ENCODE results near the gene ARHGEF4. TPM values are rescaled to one million over a fixed set of nuclear protein-coding genes. Genes with fewer than 3 reads are reported as not detected.

ARHGEF4 gene
- total RNA-seq, 1 donor from 2014 or later, result 2.6 TPM

DNA sequence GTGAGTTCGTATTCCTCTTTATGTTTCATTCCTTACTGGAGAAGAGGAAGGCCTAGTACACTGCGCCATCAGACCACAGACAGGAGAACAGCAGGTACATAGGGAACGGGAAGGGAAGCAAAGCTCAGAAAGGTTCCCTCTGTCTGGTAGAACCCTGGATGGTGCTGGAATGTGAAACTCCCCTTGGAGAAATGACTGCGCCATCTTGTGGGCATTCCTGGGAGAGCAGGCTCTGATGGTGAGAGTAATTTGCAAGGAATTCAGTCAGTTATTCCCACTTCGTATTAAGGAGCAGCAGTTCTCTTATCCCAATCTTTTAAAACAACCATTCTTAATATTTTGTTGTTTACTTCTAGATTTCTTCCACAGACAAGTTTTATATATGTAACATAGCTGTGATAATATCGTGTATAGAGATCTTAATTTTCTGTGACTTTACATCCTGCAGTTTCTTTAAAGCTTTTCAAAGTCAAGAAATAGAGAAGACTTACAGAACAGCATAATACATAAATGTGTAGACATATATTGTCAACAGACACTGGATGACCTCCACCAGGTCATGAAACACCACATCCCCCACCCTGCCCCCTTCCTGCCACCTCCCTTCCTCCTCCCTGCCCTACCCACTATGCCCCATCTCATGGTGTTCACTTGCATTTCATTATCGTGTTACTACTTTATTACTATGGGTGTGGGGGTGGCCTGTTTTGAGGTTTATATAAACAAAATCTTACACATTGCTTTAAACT lies 83.9 kb downstream of the ARHGEF4 start:
- no peak overlapping the region for H3K4me3 Mint-ChIP-seq (ENCODE audit: unreplicated experiment)
- no peak for DNase-seq (ENCODE audit: extremely low spot score, unreplicated experiment)
- H3K27ac Mint-ChIP-seq (ENCODE audit: unreplicated experiment), result no peak overlapping the region
- H3K9me3 Mint-ChIP-seq (ENCODE audit: unreplicated experiment), result no peaks in the 10 kb centered on the region
- no peaks in the 10 kb centered on the region for H3K4me1 Mint-ChIP-seq (ENCODE audit: unreplicated experiment)
- H3K27me3 Mint-ChIP-seq (ENCODE audit: unreplicated experiment), result no peaks in the 10 kb centered on the region
- no peaks in the 10 kb centered on the region for H3K36me3 Mint-ChIP-seq (ENCODE audit: unreplicated experiment)
- TF ChIP-seq, protein P1, sequence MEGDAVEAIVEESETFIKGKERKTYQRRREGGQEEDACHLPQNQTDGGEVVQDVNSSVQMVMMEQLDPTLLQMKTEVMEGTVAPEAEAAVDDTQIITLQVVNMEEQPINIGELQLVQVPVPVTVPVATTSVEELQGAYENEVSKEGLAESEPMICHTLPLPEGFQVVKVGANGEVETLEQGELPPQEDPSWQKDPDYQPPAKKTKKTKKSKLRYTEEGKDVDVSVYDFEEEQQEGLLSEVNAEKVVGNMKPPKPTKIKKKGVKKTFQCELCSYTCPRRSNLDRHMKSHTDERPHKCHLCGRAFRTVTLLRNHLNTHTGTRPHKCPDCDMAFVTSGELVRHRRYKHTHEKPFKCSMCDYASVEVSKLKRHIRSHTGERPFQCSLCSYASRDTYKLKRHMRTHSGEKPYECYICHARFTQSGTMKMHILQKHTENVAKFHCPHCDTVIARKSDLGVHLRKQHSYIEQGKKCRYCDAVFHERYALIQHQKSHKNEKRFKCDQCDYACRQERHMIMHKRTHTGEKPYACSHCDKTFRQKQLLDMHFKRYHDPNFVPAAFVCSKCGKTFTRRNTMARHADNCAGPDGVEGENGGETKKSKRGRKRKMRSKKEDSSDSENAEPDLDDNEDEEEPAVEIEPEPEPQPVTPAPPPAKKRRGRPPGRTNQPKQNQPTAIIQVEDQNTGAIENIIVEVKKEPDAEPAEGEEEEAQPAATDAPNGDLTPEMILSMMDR (IDR thresholded peaks at IDR 0.05), result peak; percentile 76

DNA sequence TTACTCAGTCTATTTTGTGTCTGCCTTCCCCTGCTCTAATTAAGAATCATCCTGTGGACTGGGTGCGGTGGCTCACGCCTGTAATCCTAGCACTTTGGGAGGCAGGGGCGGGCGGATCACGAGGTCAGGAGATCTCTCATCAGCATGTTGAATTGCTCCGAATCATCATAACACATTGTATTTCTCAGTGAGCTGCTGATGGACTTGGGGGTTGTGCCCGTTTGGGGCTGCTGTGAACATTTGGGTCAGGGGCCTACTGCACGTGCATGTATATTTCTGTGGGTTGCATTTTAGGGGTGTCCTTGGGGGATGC lies 84.4 kb downstream of the ARHGEF4 start:
- H3K9me3 Mint-ChIP-seq (ENCODE audit: unreplicated experiment), result no peaks in the 10 kb centered on the region
- H3K27ac Mint-ChIP-seq (ENCODE audit: unreplicated experiment), result no peak overlapping the region
- TF ChIP-seq, protein P1 (IDR thresholded peaks at IDR 0.05), result no peak

DNA sequence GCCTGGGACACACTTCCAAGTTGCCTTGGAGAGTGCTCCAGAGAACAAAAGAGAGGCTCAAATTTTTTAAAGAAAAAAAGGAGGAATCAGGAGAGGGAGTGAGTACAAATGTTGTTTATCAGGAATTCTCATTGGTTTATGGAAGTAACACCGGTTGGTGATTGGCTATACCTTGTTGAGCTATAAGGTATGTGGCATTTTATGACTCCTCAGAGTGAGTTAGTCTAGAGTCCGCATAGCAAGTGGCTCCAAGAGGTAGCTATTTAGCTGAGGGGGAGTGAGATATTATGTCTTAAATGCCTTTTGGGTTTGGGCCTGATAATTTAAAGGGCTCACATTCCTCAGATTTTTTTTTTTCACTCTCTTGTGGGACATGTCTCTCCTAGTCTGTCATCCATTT lies 85.7 kb downstream of the ARHGEF4 start:
- H3K36me3 Mint-ChIP-seq (ENCODE audit: unreplicated experiment), result no peaks in the 10 kb centered on the region
- H3K9me3 Mint-ChIP-seq (ENCODE audit: unreplicated experiment), result no peaks in the 10 kb centered on the region
- no peaks in the 10 kb centered on the region for H3K4me1 Mint-ChIP-seq (ENCODE audit: unreplicated experiment)
- peaks cover 3% of the 10 kb centered on the region for H3K27me3 Mint-ChIP-seq (ENCODE audit: unreplicated experiment)
- TF ChIP-seq, protein P1 (IDR thresholded peaks at IDR 0.05), result no peak
- no peak for DNase-seq (ENCODE audit: extremely low spot score, unreplicated experiment)
- H3K27ac Mint-ChIP-seq (ENCODE audit: unreplicated experiment), result no peak overlapping the region
- no peak overlapping the region for H3K4me3 Mint-ChIP-seq (ENCODE audit: unreplicated experiment)

More for the DNA sequence above, 84.4 kb downstream of the ARHGEF4 start:
- H3K4me1 Mint-ChIP-seq (ENCODE audit: unreplicated experiment), result no peaks in the 10 kb centered on the region
- no peaks in the 10 kb centered on the region for H3K36me3 Mint-ChIP-seq (ENCODE audit: unreplicated experiment)
- no peaks in the 10 kb centered on the region for H3K27me3 Mint-ChIP-seq (ENCODE audit: unreplicated experiment)
- no peak for DNase-seq (ENCODE audit: extremely low spot score, unreplicated experiment)
- no peak overlapping the region for H3K4me3 Mint-ChIP-seq (ENCODE audit: unreplicated experiment)

DNA sequence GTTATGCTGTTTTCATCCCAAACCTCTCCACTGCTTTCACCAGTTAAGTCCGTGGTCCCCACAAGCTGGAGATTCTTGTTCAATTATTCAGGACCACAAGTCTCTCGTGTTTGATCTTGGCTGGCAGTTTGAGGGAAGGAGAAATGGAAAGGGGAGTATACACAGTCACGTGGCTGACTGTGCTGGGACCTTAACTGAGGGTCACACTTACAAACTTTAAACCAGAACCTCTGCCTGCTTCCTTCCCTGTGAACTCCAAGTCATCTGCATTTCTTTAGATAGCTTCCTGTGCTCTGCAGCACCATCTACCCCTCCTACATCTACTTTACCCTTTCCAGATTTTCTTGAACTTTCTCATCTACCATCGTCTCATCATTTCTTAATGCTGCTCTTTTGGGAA lies 91.7 kb downstream of the ARHGEF4 start:
- no peak overlapping the region for H3K4me3 Mint-ChIP-seq (ENCODE audit: unreplicated experiment)
- peaks cover 14% of the 10 kb centered on the region for H3K9me3 Mint-ChIP-seq (ENCODE audit: unreplicated experiment)
- peaks cover 3% of the 10 kb centered on the region for H3K27me3 Mint-ChIP-seq (ENCODE audit: unreplicated experiment)
- DNase-seq (ENCODE audit: extremely low spot score, unreplicated experiment), result no peak
- no peak overlapping the region for H3K27ac Mint-ChIP-seq (ENCODE audit: unreplicated experiment)
- H3K36me3 Mint-ChIP-seq (ENCODE audit: unreplicated experiment), result no peaks in the 10 kb centered on the region
- no peaks in the 10 kb centered on the region for H3K4me1 Mint-ChIP-seq (ENCODE audit: unreplicated experiment)
- TF ChIP-seq, protein P1 (IDR thresholded peaks at IDR 0.05), result no peak

DNA sequence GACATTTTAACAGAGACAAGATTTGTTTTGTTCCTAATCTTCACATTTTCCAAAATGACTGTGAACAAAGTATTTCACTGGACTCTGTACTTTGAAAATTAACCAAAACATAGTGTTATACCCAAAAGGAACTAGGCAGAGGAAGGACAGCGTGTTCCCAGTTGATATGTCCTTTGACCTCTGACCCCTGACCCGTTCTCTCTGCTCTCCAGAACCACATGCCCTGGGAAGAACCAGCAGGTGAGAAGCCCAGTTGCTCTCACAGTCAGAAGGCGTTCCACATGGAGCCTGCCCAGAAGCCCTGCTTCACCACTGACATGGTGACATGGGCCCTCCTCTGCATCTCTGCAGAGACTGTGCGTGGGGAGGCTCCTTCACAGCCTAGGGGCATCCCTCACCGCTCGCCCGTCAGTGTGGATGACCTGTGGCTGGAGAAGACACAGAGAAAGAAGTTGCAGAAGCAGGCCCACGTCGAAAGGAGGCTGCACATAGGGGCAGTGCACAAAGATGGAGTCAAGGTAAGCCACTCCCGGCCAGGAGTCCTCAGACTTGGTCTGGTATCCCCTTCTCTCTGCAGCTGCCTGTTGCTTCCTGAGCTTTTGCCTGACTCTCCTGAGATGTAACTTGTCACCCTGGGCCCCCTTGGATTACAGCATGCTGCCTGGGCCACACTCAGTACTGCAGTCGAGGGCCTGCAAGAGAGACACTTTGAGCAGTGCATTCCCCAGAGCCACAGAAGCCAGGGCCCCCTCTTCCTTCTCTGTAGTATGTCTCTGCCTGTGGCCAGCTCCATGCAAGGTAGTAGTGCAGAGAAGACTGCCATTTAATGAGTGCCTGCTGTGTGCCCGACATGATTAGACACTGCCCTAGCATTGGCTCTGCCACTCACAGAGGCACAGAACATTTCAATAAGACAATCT lies 94.3 kb downstream of the ARHGEF4 start:
- H3K4me3 Mint-ChIP-seq (ENCODE audit: unreplicated experiment), result no peak overlapping the region
- no peak overlapping the region for H3K27ac Mint-ChIP-seq (ENCODE audit: unreplicated experiment)

More for the DNA sequence above, 94.3 kb downstream of the ARHGEF4 start:
- peak; percentile 60 for DNase-seq (ENCODE audit: extremely low spot score, unreplicated experiment)
- Mint-ChIP-seq H3K4me1 (ENCODE audit: unreplicated experiment) (no peaks in the 10 kb centered on the region), H3K27me3 (ENCODE audit: unreplicated experiment) (peaks cover 3% of the 10 kb centered on the region), H3K36me3 (ENCODE audit: unreplicated experiment) (no peaks in the 10 kb centered on the region), H3K9me3 (ENCODE audit: unreplicated experiment) (peaks cover 15% of the 10 kb centered on the region)
- TF ChIP-seq, protein P1 (IDR thresholded peaks at IDR 0.05), result no peak

Measured in osteocyte (in vitro differentiated cells).